ENCODE data around the gene TMPRSS3.

TMPRSS3 gene

GRCh38 chr21:42406201-42406621, 10.4 kb upstream of the TMPRSS3 start:
- TF ChIP-seq ZBTB17 (tag by site-specific recombination; IDR thresholded peaks at IDR 0.05) (no peak), ZBTB7A (tag by site-specific recombination; IDR thresholded peaks at IDR 0.05; ENCODE audit: low read depth) (no peak), ZNF600 (tag by site-specific recombination; IDR thresholded peaks at IDR 0.05) (no peak)
- Histone ChIP-seq H3K9me3 (ENCODE audit: control insufficient read depth, insufficient read depth, low read depth, low read length) (no peaks in the 10 kb centered on the region), H3K27ac (ENCODE audit: extremely low read depth, low read depth, low read length) (no peak overlapping the region), H3K36me3 (ENCODE audit: control insufficient read depth in 2 of 2, insufficient read depth in 1 of 2, low read length in 2 of 2) (no peaks in the 10 kb centered on the region), H3K4me1 (ENCODE audit: control insufficient read depth, insufficient read depth, low read length) (no peaks in the 10 kb centered on the region), H3K4me3 (ENCODE audit: low read depth, low read length) (no peak overlapping the region)
- ChIA-PET CTCF (no interaction called here), POLR2A (no interaction called here)

GRCh38 chr21:42405064-42406013, 9.5 kb upstream of the TMPRSS3 start:
- POLR2A ChIA-PET = no interaction called here
- H3K9me3 ChIP-seq (ENCODE audit: control insufficient read depth, insufficient read depth, low read depth, low read length) = no peaks in the 10 kb centered on the region
- H3K4me3 ChIP-seq (ENCODE audit: low read depth, low read length) = no peak overlapping the region
- CTCF ChIA-PET = interaction anchor here (1.5 kb wide), 1 partner anchor 95 kb away, joined by 6 read pairs; no protein-coding TSS in a partner anchor
- TF ChIP-seq ZNF184 (tag by site-specific recombination; IDR thresholded peaks at IDR 0.05) (no peak), ZNF292 (tag by site-specific recombination; IDR thresholded peaks at IDR 0.05; ENCODE audit: borderline replicate concordance, low read depth) (no peak), SETDB1 (IDR thresholded peaks at IDR 0.05; ENCODE audit: insufficient read length, low read length) (no peak), ZNF37A (tag by site-specific recombination; IDR thresholded peaks at IDR 0.05) (no peak), ZNF514 (tag by site-specific recombination; IDR thresholded peaks at IDR 0.05) (no peak), HOXD13 (CRISPR knock-in tag; IDR thresholded peaks at IDR 0.05; ENCODE audit: borderline replicate concordance) (no peak), KLF10 (tag by site-specific recombination; IDR thresholded peaks at IDR 0.05) (no peak), ZNF660 (tag by site-specific recombination; IDR thresholded peaks at IDR 0.05) (no peak), ZNF629 (tag by site-specific recombination; IDR thresholded peaks at IDR 0.05) (no peak), ZNF121 (tag by site-specific recombination; IDR thresholded peaks at IDR 0.05) (no peak), ZNF155 (tag by site-specific recombination; IDR thresholded peaks at IDR 0.05) (no peak), ZNF654 (tag by site-specific recombination; IDR thresholded peaks at IDR 0.05; ENCODE audit: low read depth) (no peak), GFI1B (tag by site-specific recombination; IDR thresholded peaks at IDR 0.05) (no peak), PBX3 (CRISPR knock-in tag; IDR thresholded peaks at IDR 0.05) (no peak), ZNF341 (tag by site-specific recombination; IDR thresholded peaks at IDR 0.05; ENCODE audit: low read depth) (no peak), ZBTB49 (tag by site-specific recombination; IDR thresholded peaks at IDR 0.05; ENCODE audit: low read depth) (no peak), KLF16 (tag by site-specific recombination; IDR thresholded peaks at IDR 0.05) (no peak)
- no peaks in the 10 kb centered on the region for H3K36me3 ChIP-seq (ENCODE audit: control insufficient read depth in 2 of 2, insufficient read depth in 1 of 2, low read length in 2 of 2)
- H3K27ac ChIP-seq (ENCODE audit: extremely low read depth, low read depth, low read length) = no peak overlapping the region
- H3K4me1 ChIP-seq (ENCODE audit: control insufficient read depth, insufficient read depth, low read length) = no peaks in the 10 kb centered on the region
